HG02571 (cell line): ENCODE results near the gene TMEM151A.
"Not testable (repeated sequence)": the region's sequence is repeated elsewhere in the genome, so short reads cannot be mapped to it uniquely, and the experiment has no call there.

Experiments used
- ATAC-seq: cut with Tn5 transposase; IDR thresholded peaks from one replicate; pipeline ENCODE4 v1.9.1; 2021; ENCODE audit warnings: mild to moderate bottlenecking, moderate library complexity; ENCODE audit not compliant: unreplicated experiment

TMEM151A gene

GRCh38 chr11:66267039-66267378 is 24.7 kb upstream of the TMEM151A start:
- ATAC-seq = no peak

GRCh38 chr11:66267379-66268243 is 24.1 kb upstream of the TMEM151A start:
- ATAC-seq = peak; percentile 36

GRCh38 chr11:66268244-66268951 is 23.3 kb upstream of the TMEM151A start, which contains the start of gene RAB1B:
RAB1B (plus strand) TSS chr11:66268639; CDS start chr11:66268680, 41 bp downstream.
- peak; percentile 69 for ATAC-seq

GRCh38 chr11:66268952-66269905 is 22.5 kb upstream of the TMEM151A start:
- no peak for ATAC-seq

- no peak for ATAC-seq
Measured at GRCh38 chr11:66271816-66272215, 19.9 kb upstream of the TMEM151A start.

GRCh38 chr11:66272596-66272995 is 19.1 kb upstream of the TMEM151A start:
- ATAC-seq = no peak

GRCh38 chr11:66274219-66274618 is 17.5 kb upstream of the TMEM151A start:
- ATAC-seq = no peak

- no peak for ATAC-seq
Measured at GRCh38 chr11:66275396-66275795, 16.3 kb upstream of the TMEM151A start.

GRCh38 chr11:66275984-66276612 is 15.6 kb upstream of the TMEM151A start:
- ATAC-seq = no peak

- not testable (repeated sequence) for ATAC-seq
Measured at GRCh38 chr11:66276619-66277018, 15.1 kb upstream of the TMEM151A start.

- not testable (repeated sequence) for ATAC-seq
Measured at GRCh38 chr11:66277064-66277463, 14.6 kb upstream of the TMEM151A start.

GRCh38 chr11:66277471-66278362 is 14.0 kb upstream of the TMEM151A start, which contains the start of gene CNIH2:
CNIH2 (plus strand) TSS chr11:66278175; CDS start chr11:66278457, 282 bp downstream.
- no peak for ATAC-seq

GRCh38 chr11:66278363-66279091 is 13.2 kb upstream of the TMEM151A start:
- ATAC-seq = no peak

- ATAC-seq = no peak
Measured at GRCh38 chr11:66279092-66279734, 12.5 kb upstream of the TMEM151A start.

GRCh38 chr11:66280428-66280827 is 11.3 kb upstream of the TMEM151A start:
- no peak for ATAC-seq

- ATAC-seq = no peak
Measured at GRCh38 chr11:66281001-66281400, 10.7 kb upstream of the TMEM151A start.

- no peak for ATAC-seq
Measured at GRCh38 chr11:66281776-66282467, 9.8 kb upstream of the TMEM151A start.
